Adrenal gland (tissue), 5 donors: ENCODE results near the gene TBX15.

Experiments
- CTCF ChIP-seq, 6 experiments: fragments of 450-650 bp in 4 of 6; fragments of 200-600 bp in 2 of 6; sonication (generic) in 1 of 6; IDR thresholded peaks; 1 replicate in 5 of 6; 2 replicates in 1 of 6; pipeline versions ENCODE4 v1.5.1 to v1.8.0; 2016 to 2021; ENCODE audit warnings: antibody characterized with exemption in 6 of 6, mild to moderate bottlenecking in 2 of 6, moderate library complexity in 1 of 6
- POLR2A ChIP-seq, 2 donors: fragments of 450-650 bp; IDR thresholded peaks; one replicate each; pipeline ENCODE4 v1.6.1; 2017; ENCODE audit warnings: antibody characterized with exemption in 2 of 2, mild to moderate bottlenecking in 2 of 2, moderate library complexity in 1 of 2
- donor health status: DM: no; HTN: no; CAD: no.

DNA sequence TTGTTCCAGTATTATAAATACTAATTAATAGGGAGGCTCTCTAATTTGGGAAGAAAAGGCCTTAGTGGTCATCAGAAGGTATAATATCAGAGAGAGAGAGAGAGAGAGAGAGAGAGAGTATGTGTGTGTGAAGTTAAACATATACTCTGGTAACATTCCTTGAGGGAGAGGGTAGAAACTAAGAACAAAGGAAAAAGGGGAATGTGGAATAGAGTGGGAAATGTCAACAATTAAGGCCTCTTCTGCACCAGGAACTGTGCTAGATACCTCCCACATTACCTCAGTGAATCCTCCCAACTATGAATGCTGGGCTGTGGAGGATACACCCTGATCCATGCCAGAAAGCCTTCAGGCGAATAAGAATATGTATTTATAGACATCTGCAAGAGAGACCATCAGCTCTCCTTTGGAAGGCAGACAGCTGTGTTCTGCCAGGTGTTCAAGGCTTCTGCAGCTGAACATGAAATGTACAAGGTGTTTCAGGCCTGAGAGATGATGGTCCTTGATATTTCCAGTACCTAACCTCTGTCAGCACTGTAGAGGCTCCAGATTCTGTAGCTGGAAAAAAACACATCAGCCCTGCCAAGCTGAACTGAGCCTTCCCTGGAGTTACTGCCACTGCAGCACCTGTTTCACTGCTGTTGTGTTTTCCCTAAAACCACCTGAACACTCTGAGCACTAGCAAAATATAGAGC, 29.1 kb downstream of the TBX15 start:
- TF ChIP-seq POLR2A (IDR thresholded peaks at IDR 0.05) (no peak), CTCF (IDR thresholded peaks at IDR 0.05) (no peak)
